Stimulated activated CD8-positive, alpha-beta memory T cell treated with anti-CD3 and anti-CD28 coated beads, Interleukin-15, amount 100 ng/mL, for 4 hours (primary cell): Measurements from ENCODE around the gene THBS2.
"Not testable (repeated sequence)": the region's sequence is repeated elsewhere in the genome, so short reads cannot be mapped to it uniquely, and the experiment has no call there.

Experiments
- DNase-seq, 2 donors: peaks; one replicate each; pipeline ENCODE4 v3.0.0-alpha.2; 2020; ENCODE audit warnings: low read depth in 2 of 2

Gene THBS2

DNA sequence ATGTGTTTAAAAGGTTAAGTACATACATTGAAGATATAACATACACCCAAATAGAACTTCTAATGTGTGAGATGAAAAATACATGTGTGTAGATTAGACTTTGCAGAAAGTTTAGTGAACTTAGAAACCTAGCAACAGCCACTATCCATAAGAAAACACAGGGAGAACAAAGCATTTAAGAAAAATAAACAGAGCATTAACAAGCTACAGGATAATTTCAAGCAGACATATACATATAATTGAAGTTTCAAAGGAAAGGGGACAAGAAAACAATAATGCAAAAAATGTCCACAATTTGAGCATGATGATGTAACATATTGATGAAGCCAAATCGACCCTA, 18.2 kb upstream of the THBS2 start:
- DNase-seq = no peak

DNA sequence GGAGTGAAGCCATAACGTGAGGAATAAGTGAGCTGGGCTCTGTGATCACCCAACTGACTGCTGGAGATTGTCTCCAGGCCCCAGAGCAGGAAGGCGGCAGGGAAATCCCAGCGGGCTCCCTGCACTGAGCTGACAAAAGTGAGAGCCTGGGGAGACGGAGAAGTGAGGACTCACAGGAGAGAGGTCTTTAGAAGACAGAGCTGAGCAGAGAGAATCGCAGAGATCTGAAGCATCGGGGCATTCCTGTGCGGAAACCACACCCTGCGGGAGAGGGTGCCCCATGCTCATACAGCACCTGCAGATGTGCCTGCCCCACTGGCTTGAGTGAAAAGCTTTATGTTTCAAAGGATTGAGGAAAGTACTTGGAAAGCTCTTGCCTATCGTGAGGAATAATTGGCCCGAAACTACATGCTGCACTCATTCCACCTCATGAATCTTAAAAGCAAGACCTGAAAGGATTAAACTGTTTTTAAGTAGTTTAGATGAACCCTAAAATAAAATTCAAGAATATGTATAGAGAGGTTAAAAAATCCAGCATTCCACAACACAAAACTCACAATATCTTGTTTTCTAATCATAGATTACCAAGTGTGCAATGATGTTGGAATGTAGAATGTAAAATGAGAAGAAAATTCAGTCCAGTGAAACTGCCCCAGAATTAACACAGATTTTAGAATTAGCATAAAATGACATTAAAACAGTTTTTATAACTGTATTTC, 17.7 kb upstream of the THBS2 start:
- no peak for DNase-seq

DNA sequence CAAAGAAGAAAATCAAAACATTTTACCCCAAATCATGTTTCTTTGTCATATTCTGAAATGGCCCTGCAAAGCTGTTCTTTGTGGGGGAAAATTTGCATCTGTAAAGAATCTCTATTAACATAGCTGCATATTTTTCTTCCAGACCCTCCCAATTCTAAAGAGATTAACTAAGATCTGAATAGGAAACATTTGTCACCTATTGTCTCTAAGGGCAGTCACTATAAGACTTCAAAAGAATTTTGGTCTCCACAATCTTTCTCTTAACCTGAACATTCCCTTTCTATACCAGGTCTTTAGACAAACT, 16.4 kb upstream of the THBS2 start:
- not testable (repeated sequence) for DNase-seq

DNA sequence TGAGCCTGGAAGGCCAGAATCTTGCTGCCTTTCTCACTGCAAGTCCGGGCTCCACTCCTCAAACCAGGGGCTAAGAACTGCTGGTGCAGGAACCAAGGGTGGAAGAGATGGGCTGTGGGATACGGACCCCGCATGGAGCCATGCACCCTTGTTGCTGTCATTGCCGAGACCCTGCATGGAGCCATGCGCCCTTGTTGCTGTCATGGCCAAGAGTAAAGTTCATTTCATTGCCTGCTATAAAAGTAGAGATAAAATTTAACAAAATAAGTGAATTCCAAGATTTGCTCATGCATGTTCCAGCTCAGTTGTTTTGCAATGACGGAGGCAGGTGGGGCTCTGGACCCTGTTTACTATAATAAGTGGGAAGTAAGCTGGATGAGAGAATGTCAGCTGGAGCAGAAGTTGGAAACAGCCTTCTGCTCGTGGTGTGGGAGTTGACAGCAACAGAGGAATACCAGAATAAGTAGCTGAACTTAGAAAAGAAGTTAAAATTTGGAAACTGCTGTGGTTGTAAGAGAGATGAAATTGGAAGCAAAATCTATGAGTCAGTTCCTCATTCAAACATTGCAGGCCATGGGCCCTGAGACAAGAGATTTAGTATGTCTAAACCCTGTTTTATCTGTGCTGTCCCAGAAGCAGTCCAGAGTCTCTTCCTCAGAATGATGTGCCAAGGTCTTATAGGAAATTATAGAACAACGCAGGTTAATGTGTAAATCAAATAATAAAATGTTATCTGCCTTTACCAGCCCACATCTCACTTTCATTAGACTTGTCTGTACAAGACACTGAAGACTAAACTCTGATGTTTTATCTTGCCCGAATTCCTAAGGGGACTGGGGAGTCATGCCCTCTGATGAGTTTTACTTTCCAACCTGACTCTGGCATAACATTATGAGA, 15.8 kb upstream of the THBS2 start:
- no peak for DNase-seq

DNA sequence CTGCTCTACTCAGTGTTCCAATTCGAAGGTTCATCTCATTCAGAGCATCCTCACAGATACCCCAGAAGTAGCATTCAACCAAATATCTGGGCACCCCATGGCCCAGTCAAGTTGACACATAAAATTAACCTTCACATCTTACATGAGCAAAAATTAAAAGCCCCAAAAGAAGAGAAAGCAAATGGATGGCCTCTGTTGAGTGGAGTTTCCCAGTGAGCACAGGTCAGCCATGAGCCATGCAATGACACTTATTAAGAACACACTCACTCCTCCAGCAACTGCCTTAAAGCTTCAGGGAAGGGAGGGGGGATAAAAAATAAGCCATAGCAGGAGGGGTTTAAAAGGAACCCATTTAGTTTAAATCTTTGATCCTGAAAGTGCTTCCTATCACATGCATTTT, 14.6 kb upstream of the THBS2 start:
- DNase-seq = no peak

DNA sequence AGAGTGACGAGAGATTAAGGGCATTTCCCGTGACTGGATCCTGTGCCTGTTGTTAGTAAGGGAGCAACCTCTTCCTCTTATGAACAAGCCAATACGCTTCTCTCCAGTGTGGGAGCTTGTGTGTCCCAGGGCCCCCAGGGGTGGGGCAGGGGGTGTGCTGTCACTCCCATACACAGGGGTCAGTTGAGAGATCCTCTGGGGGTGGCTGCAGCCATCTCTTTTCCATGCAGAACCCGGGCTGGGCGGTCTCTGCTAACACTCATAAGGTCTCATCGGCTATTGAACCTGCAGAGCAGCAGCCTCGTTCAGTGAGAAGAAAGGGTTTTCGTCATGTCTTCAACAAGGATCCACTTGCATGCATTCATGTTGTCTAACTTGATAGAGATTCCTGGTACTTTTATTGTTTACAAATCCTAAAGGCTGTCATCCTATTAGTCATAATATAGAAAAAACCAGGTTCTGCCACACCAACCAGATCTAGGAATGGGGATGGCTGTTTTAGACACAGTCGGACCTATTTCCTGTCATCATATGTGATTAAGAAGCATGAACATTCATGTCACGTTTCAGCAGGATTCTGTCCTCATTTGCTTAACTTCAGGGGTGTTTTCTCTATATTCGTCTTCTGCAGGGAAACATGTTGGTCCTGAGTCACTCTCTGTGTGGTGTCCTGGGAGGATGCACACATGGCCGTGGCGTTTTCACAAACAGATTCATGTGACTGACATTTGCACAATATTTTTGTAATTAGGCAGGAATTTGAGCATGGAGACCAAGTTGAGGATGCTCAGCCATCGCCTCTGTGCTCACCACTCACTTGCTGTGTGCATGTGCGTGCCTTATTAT, 13.3 kb upstream of the THBS2 start:
- DNase-seq = no peak

DNA sequence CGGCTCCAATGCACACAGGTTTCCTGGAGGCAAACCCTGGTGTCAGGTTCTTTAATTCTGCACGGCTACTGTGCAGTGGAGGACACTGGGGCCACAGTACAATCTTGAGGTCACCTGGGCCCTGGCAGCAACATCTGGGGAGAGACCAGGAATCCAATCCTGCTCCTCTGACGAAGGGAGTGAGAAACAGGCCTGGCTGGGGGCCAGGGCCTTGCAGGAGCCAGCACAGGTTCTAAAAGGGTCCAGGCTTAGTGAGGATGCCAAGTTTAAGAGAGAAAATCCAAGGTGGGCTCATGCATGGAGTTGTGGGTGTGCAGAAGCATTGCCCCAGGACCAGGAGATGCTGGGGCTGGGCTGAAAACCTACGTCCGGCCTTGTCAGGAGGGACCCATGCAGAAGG, 12.6 kb upstream of the THBS2 start:
- DNase-seq = no peak

DNA sequence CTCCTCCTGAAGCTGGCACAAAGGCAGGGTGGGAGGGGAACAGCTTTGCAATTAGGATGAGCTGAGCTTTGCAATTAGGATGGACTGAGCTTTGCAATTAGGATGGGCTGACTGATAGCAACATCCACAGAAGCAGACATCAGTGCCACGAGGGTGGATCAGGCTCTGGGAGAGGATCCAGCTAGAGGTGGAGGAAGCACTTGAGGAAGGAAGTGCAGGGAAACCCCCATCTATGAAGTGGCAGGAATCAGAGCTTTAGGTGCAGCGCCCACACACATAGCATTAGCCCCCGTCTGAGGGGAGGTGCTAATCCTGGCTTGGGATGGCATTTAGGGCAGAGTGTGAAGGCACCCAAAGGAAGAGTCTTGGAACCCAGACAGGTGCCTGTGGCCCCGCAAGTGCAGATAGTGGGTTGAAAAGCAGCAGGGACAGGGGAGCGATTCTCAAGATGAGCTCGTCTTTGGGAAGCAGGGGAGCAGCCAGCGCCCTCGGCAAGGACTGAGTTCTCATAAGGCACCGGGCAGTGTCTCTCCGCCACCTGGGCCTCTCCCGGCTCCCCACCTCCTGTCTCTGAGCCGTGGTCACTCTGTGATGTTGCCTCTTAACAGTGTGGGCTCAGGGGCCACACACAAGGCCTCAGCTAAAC, 12.0 kb upstream of the THBS2 start:
- no peak for DNase-seq

DNA sequence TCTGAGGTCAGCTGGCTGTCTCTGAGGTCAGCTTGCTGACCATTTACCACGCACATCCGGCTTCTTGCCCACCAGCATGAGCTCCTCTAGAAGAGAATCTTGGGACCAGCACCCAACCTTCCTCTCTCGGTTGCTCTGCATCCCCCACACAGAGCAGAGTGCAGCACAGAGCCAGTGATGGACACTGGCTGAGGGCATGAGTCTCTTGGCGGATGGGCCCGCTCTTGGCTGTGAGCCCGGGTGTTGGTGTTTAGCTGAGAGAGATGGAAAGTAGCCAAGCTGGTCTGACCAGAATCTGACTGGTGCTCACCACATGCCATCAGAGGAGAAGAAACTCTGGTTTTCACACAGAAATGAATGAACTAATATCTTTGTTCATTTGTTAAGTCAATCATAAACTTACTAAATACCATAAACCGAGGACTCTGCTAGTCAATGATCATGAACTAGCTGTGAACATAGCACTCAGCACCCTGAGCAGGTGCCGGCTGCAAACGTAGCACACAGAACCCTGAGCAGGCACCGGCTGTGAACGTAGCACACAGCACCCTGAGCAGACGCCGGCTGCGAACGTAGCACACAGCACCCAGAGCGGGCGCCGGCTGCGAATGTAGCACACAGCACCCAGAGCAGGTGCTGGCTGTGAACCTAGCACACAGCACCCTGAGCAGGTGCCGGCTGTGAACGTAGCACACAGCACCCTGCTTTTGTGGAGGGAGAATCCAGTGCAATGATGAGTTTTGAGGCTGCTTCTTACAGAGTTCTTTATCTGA, 10.4 kb upstream of the THBS2 start:
- DNase-seq = no peak

DNA sequence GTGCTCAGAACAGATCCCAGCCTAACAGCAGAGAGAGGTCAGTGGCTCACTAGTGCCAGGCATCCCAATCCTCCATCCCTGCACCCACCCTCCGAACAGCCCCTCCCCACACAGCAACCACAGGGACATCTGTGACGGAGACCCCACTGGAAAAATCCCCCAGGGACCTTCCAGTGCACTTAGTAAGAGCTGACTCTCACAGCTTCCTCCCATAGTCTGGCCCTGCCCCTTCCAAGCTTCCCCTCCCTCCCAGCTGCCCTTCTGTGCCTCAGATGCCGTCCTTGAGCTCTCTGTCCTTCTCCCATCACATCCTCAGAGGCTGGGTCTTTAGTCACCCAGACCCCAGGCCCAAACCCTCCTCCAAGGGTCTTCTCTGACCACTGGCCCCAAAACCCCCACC, 9.7 kb upstream of the THBS2 start:
- no peak for DNase-seq

DNA sequence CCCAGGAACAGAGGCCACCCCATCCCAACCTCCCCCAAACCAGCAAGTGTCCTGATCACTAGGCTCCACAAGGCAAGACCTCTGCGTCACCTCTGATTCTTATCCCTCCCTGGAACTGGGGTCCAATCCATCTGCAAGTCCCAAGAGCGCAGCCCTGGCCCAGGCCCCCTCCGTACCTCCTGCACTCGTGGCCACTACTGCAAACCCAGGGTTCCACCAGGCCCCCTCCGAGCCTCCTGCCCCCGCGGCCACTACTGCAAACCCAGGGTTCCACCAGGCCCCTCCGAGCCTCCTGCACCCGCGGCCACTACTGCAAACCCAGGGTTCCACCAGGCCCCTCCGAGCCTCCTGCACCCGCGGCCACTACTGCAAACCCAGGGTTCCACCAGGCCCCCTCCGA, 9.0 kb upstream of the THBS2 start:
- not testable (repeated sequence) for DNase-seq

DNA sequence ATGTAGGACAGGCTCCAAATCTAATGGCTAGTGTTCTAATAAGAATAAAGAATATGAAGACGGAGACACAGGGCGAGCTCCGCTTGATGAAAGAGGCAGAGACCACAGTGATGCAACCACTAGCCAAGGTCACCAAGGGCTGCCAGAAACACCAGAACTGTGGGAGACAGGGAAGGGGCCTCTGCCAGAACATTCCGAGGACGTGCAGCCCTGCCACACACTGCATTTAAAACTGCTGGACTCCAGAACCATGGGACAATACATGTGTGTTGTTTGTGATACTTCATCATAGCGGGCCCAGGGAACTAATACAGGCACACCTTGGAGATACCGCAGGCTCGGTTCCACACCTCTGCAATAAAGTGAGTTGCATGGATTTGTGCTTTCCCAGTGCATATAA, 2.9 kb upstream of the THBS2 start:
- DNase-seq = no peak

DNA sequence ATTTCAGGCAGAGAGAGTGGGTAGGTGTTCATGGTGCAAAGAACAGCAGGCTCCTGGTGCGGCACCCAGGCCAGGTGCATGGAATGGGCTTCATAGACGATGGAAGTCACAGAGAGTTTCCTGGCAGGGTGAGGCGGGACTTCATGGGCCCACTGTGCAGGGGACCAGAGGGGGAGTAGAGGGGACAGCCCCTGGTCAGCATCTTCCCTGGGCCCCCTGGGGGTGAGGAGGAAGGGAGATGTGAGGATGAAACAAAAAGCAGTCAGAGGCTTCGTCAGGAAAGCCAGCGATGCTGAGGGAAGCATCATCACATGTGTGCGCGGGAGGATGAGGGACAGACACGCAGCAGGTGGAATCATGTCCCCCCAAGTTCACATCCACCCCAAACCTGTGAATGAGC, 2.4 kb upstream of the THBS2 start:
- DNase-seq = no peak

DNA sequence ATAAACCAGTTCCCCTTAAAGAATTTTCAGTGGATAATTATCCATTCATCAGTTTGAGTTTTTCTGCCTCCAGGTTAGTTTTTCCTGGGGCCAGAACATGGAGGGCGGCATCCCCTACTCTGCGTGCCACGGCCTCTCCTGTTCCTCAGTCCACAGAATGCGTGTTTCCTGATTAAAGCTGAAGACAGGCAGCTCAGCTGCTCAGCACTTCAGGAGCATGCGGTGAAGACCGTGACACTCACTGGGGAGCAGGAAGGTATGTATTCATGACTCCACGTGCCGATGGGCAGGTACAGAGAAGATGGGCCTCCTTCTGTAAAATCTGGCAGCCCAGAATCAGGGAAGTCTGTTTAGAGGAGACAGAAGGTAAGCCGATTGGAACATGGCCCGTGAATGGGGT, 2.0 kb upstream of the THBS2 start:
- no peak for DNase-seq

DNA sequence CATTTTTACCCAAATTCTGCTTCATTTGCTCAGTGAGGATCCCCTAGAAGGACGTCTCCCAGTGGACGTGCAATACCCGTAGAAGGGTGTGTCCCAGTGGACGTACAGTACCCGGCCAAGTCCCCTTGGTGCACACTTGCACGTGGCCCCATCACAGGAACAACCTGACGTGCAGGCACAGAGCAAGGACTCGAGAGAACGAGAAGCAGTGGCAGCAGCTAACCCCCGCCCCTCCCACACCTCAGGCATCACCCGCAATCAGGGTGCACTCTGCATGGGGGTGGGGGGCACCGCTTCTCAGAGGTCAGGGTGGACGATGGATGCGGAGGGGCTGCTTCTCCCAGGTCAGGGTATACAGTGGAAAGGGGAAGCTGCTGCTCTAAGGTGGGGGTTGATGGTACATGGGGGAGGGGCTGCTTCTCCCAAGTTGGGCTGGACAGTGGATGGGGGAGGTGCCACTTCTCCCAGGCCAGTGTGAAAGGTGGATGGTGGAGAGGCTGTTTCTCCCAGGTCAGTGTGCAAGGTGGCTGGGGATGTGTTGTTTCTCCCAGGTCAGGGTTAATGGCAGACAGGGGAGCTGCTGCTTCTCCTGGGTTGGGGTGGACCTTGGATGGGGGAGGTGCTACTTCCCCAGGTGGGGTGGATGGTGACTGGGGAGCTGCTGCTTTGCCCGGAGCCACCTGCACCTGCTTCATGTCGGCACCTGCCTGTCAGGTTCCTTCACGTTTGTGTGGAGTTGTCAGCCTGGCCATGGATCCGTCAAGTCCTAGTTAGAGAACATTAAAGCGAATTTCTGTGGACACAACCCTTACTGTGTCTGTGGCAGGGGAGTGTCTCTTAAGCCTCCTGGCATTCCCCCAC, 1.0 kb upstream of the THBS2 start:
- DNase-seq = no peak

DNA sequence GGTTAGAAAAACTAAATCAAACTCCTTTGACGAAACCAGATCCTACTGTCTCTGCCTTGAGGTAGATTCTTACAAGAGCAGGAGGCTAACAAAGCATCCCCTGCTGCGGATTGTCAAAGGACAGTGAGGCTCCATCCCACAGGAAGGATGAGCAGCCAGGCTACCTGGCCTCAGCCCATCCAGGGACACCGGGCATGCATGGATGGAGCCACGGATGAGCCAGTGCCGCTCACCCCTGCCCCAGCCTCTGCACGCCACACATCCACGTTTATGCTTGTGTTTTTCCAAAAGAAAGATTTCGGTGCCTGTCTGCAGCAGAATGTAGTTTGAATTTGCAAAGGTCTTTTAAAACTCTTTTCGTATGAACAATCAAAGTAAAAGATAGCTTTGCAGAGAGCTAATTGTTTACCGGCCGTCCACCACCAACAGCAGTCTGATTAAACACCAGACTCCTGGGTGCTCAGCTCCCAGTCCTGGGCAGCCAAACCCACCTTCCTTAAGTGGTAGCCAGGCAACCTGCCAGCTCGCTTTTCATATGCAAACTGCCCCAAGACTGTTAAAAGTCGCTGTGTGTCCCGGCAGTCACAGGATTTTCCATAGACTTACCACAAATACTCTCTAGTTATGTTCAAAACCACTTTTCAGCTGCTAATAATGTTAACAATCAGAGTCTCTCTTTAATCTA, 999 bp downstream of the THBS2 start:
- no peak for DNase-seq

DNA sequence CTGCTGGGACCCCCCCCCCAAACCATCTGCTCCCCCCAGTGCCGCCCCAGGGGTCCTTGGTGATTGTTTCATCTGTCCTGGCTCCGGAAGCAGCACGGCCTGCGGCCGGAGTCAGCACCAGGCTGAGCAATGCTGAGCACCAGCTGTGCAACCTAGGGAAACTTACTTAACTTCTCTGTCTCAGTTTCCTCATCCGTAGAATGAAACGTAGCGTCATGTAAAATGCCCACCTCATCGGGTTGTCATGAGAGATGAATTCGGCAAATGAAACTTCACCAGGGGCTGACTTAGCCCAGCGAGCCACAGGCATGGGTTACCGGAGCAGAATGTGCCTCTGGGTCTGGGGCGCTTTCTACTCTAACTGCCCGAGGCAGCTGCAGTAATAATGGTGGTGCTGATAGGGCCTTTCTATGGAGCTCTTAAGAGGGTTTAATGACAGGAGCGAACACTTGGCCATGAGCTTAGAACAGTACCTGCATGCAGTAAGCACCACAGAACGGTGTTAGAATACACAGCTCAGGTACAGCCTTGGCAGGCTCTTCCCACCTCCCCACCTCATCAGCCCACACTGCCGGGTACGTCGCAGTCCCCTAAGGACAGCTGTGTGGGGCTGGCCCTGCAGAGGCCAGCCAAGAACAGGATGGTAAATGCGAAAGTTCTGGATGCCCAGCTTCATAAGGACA, 1.7 kb downstream of the THBS2 start:
- no peak for DNase-seq

DNA sequence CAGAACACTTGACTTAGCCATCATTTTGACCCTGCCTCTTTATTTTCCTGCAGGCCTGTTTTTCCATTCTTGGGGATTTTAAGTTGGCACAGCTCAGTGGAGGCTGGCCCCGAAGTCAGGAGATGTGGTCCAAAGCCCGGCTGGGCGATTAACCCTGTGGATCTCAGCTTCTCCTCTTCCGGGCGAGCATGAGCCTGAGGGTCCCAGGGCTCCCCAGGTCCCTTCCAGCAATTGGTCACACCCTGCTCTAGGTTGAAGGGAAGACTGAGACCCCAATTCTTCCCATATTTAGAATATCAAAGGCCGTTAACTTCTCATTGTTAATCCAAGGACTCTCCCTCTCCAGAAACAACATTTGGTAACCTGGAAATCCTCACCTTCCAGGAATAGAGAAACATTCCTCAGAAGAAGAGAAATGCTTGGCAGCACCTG, 2.3 kb downstream of the THBS2 start:
- DNase-seq = no peak

DNA sequence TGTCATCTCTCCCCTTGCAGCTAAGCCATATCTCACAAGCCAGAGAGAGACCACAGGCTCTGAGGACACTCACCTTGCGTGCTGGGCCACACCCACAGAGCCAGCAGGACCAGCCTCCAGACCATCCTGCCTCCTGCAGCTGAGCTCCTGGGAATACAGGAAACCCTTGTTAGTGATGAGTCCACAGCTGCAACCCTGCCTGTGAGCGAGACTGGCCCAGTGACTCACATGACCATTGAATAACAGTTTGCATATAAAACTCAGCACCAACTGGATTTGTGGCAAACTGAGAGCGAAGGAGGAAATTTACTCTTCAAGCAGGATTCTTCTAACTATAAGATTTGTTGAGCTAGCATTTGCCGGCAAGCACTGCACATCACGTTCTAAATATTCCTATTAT, 3.0 kb downstream of the THBS2 start:
- DNase-seq = no peak
